Endodermal cell (in vitro differentiated cells): ENCODE data around the gene OR2T6. TPM values are rescaled to one million over a fixed set of nuclear protein-coding genes. Genes with fewer than 3 reads are reported as not detected.

ENCODE experiments used
- DNase-seq: peaks from one replicate; pipeline ENCODE4 v3.0.0-alpha.2; 2017
- H3K27ac ChIP-seq: 2 replicates; pipeline ENCODE4 v1.5.1; 2013; ENCODE audit warnings: mild to moderate bottlenecking, low read depth, low read length, moderate library complexity
- H3K27me3 ChIP-seq: 2 replicates; pipeline ENCODE4 v1.6.1; 2013; ENCODE audit warnings: mild to moderate bottlenecking, low read length, moderate library complexity; ENCODE audit not compliant: insufficient read depth, control insufficient read depth, poor library complexity, severe bottlenecking
- H3K36me3 ChIP-seq: 2 replicates; pipeline ENCODE4 v1.7.0; 2013; ENCODE audit warnings: mild to moderate bottlenecking, low read length, moderate library complexity; ENCODE audit not compliant: control insufficient read depth, insufficient read depth
- H3K4me1 ChIP-seq: one replicate; pipeline ENCODE4 v1.7.0; 2013; ENCODE audit warnings: low read length; ENCODE audit not compliant: control insufficient read depth, insufficient read depth
- H3K4me3 ChIP-seq: 2 replicates; pipeline ENCODE4 v1.5.1; 2013; ENCODE audit warnings: mild to moderate bottlenecking, low read length, moderate library complexity
- H3K9ac ChIP-seq: 2 replicates; pipeline ENCODE4 v1.6.1; 2013; ENCODE audit warnings: mild to moderate bottlenecking, low read length, moderate library complexity; ENCODE audit not compliant: poor library complexity, severe bottlenecking; ENCODE audit errors: extremely low read depth
- H3K9me3 ChIP-seq: 2 replicates; pipeline ENCODE4 v1.6.1; 2013; ENCODE audit warnings: mild to moderate bottlenecking, low read length, moderate library complexity; ENCODE audit not compliant: control insufficient read depth
- H3K27ac Mint-ChIP-seq: 2 replicates; pipeline ENCODE4 v1.8.0; 2020; ENCODE audit warnings: mixed read lengths
- H3K27me3 Mint-ChIP-seq: 2 replicates; pipeline ENCODE4 v1.8.0; 2021; ENCODE audit warnings: mild to moderate bottlenecking, mixed read lengths; ENCODE audit not compliant: insufficient read depth
- H3K36me3 Mint-ChIP-seq: 2 replicates; pipeline ENCODE4 v1.8.0; 2020; ENCODE audit warnings: low read depth, mixed read lengths
- H3K4me1 Mint-ChIP-seq: 2 replicates; pipeline ENCODE4 v1.8.0; 2020; ENCODE audit warnings: mixed read lengths
- H3K4me3 Mint-ChIP-seq: 2 replicates; pipeline ENCODE4 v1.8.0; 2020; ENCODE audit warnings: mild to moderate bottlenecking, moderate library complexity, mixed read lengths
- H3K9me3 Mint-ChIP-seq: 2 replicates; pipeline ENCODE4 v1.8.0; 2020; ENCODE audit warnings: mild to moderate bottlenecking, mixed read lengths
- WGBS, 2 experiments: methylation state at CpG; one replicate each; pipeline versions ENCODE4 v1.1.5 to v1.1.7; 2013; ENCODE audit warnings: missing lambda C conversion rate in 2 of 2, mixed read lengths in 1 of 2; ENCODE audit not compliant: insufficient coverage in 1 of 2, insufficient read length in 1 of 2; 5-methylcytosine and 5-hydroxymethylcytosine counted together
- long read RNA-seq, 4 experiments: library from polyadenylated mRNA in 2 of 4; library from RNA in 1 of 4; library from capped mRNA in 1 of 4; stranded (forward) in 3 of 4; unstranded in 1 of 4; transcript quantifications; one replicate each; pipeline ENCODE4 v2.0.0, GENCODE V29; 2020 to 2021; ENCODE audit warnings: inconsistent platforms in 1 of 4
- polyA plus RNA-seq, 2 experiments: library from polyadenylated mRNA; stranded (reverse); fragments of 50-300 nt; gene quantifications; one replicate each; pipeline ENCODE4 v1.2.3, GENCODE V29; 2013
- total RNA-seq, 2 donors: library from RNA; stranded (reverse); fragmentation: NEBNext Ultra II Directional in 1 of 2; extraction: Animal tissue kit (Norgen Biotek cat#: 25700) in 1 of 2; gene quantifications; 2 replicates in 1 of 2; 3 replicates in 1 of 2; pipeline ENCODE4 v1.2.1, GENCODE V29; 2021
- TF ChIP-seq, protein P1 (sequence below): fragments of 200-600 bp; sonication (generic); conservative IDR thresholded peaks from 2 replicates; pipeline ENCODE4 v1.5.0; 2021; ENCODE audit warnings: antibody characterized with exemption, mild to moderate bottlenecking

The OR2T6 gene, protein sequence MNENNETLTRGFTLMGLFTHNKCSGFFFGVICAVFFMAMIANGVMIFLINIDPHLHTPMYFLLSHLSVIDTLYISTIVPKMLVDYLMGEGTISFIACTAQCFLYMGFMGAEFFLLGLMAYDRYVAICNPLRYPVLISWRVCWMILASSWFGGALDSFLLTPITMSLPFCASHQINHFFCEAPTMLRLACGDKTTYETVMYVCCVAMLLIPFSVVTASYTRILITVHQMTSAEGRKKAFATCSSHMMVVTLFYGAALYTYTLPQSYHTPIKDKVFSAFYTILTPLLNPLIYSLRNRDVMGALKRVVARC
- total RNA-seq: not detected
- polyA plus RNA-seq (2013, experiment 1 of 2): not detected
- polyA plus RNA-seq (2013, experiment 2 of 2): not detected
- long read RNA-seq, experiment 1: 0 reads
- long read RNA-seq, experiment 2: 0 reads
- long read RNA-seq, experiment 3: 0 reads
- long read RNA-seq, experiment 4: 0 reads

DNA sequence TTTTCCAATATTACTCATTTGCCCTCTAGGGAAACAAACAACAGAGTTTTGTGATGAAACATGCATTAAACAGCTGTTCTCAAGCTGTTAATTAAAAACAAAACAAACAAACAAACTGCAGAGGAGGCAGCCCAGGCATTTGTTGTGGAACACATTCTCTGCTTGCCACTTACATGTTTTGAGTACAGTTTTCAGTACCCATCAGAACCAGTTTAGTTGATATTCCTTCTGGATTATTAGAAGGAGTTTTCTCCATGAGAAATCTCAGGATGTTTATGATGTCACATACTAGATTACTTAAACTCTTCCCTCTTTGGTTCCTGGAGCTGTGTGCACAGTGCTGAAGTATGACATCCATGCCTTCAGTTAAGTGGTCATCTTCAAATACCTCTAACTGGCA lies at the start of gene OR2T6:
Gene OR2T6, plus strand, starts transcription at position 301 of the 400 bp plus-strand sequence. CDS start 11,863 bp downstream, outside the sequence.
- H3K9me3 ChIP-seq: peaks cover 79% of the 10 kb centered on the region
- no peaks in the 10 kb centered on the region for H3K27me3 ChIP-seq
- no peak within 1 kb of the TSS for H3K4me3 Mint-ChIP-seq
- H3K27me3 Mint-ChIP-seq: no peaks in the 10 kb centered on the region
- no peaks in the 10 kb centered on the region for H3K36me3 ChIP-seq
- TF ChIP-seq, protein P1, sequence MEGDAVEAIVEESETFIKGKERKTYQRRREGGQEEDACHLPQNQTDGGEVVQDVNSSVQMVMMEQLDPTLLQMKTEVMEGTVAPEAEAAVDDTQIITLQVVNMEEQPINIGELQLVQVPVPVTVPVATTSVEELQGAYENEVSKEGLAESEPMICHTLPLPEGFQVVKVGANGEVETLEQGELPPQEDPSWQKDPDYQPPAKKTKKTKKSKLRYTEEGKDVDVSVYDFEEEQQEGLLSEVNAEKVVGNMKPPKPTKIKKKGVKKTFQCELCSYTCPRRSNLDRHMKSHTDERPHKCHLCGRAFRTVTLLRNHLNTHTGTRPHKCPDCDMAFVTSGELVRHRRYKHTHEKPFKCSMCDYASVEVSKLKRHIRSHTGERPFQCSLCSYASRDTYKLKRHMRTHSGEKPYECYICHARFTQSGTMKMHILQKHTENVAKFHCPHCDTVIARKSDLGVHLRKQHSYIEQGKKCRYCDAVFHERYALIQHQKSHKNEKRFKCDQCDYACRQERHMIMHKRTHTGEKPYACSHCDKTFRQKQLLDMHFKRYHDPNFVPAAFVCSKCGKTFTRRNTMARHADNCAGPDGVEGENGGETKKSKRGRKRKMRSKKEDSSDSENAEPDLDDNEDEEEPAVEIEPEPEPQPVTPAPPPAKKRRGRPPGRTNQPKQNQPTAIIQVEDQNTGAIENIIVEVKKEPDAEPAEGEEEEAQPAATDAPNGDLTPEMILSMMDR: no peak
- no peaks in the 10 kb centered on the region for H3K4me1 Mint-ChIP-seq
- no peak within 1 kb of the TSS for H3K27ac ChIP-seq
- no peak for DNase-seq
- no peaks in the 10 kb centered on the region for H3K36me3 Mint-ChIP-seq
- peaks cover 84% of the 10 kb centered on the region for H3K9me3 Mint-ChIP-seq
- no peak within 1 kb of the TSS for H3K27ac Mint-ChIP-seq
- peak within 1 kb of the TSS; percentile 53 for H3K4me3 ChIP-seq
- no peaks in the 10 kb centered on the region for H3K4me1 ChIP-seq
- no peak within 1 kb of the TSS for H3K9ac ChIP-seq

DNA sequence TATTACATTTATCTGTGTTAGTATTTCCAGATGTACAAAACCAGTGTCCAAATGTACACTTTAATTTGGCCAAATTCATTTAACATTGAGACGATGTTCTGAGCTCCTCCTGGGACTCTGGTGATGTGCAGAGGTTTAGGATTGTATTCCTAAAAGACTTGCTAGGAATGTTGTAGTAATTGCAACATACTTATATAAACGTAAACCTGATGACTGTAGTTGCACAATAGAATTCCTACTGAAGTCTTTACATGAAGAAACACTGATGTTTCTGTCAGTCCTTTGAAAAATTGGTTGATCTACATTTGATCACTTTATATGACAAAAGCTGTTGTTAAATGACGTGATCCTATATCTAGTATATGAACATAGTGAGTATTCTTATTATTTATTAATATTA lies 32.1 kb upstream of the OR2T6 start:
- no peaks in the 10 kb centered on the region for H3K27me3 ChIP-seq
- 63% methylated on average over 2 of the region's 3 CpGs; no CpG with 5 or more reads in 1 of the 2 experiments for WGBS, 2 experiments
- peaks cover 69% of the 10 kb centered on the region for H3K9me3 ChIP-seq
- H3K9me3 Mint-ChIP-seq: peaks cover 74% of the 10 kb centered on the region
- no peaks in the 10 kb centered on the region for H3K36me3 Mint-ChIP-seq
- no peaks in the 10 kb centered on the region for H3K36me3 ChIP-seq
- DNase-seq: no peak
- no peaks in the 10 kb centered on the region for H3K4me1 ChIP-seq
- H3K9ac ChIP-seq: no peak overlapping the region
- no peaks in the 10 kb centered on the region for H3K4me1 Mint-ChIP-seq
- no peak overlapping the region for H3K4me3 Mint-ChIP-seq
- TF ChIP-seq, protein P1: no peak
- peak overlapping the region; percentile 16 for H3K4me3 ChIP-seq
- no peaks in the 10 kb centered on the region for H3K27me3 Mint-ChIP-seq
- H3K27ac Mint-ChIP-seq: no peak overlapping the region
- no peak overlapping the region for H3K27ac ChIP-seq

DNA sequence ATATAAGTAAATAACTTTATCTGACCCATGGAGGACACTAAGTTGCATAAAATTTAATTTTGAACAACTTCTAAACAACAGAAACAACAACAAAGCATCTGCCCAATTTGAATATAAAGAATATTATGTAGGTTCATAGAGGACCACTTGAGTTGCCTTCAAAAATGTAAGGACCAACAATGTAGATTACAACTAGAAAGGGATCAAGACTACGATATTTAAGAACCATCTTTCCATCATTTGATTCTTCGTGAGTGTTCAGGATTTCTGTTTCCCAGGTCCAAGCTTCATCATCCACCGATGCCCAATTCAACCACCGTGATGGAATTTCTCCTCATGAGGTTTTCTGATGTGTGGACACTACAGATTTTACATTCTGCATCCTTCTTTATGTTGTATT lies 27.1 kb upstream of the OR2T6 start, which contains the start of gene OR14C36:
Gene OR14C36, plus strand, starts transcription at position 301 of the 400 bp plus-strand sequence. Its CDS starts 0 bp downstream, at position 301.
- DNase-seq: no peak
- TF ChIP-seq, protein P1: no peak
- H3K4me1 Mint-ChIP-seq: no peaks in the 10 kb centered on the region
- no peaks in the 10 kb centered on the region for H3K27me3 ChIP-seq
- H3K27ac Mint-ChIP-seq: no peak within 1 kb of the TSS
- H3K27ac ChIP-seq: no peak within 1 kb of the TSS
- 65 to 80% methylated on average over 3 to 4 of the region's 4 CpGs for WGBS, 2 experiments
- H3K4me3 Mint-ChIP-seq: no peak within 1 kb of the TSS
- H3K9ac ChIP-seq: no peak within 1 kb of the TSS
- H3K9me3 ChIP-seq: peaks cover 78% of the 10 kb centered on the region
- H3K36me3 ChIP-seq: no peaks in the 10 kb centered on the region
- H3K4me1 ChIP-seq: no peaks in the 10 kb centered on the region
- no peak within 1 kb of the TSS for H3K4me3 ChIP-seq
- H3K36me3 Mint-ChIP-seq: no peaks in the 10 kb centered on the region
- H3K9me3 Mint-ChIP-seq: peaks cover 67% of the 10 kb centered on the region
- H3K27me3 Mint-ChIP-seq: no peaks in the 10 kb centered on the region
